Progenitor cell of endocrine pancreas (in vitro differentiated cells): Measurements from ENCODE around the gene CARS1. TPM values are rescaled to one million over a fixed set of nuclear protein-coding genes. Genes with fewer than 3 reads are reported as not detected.

Experiments used
- DNase-seq: peaks from one replicate; pipeline ENCODE4 v3.0.0; 2021; ENCODE audit warnings: low spot score; ENCODE audit not compliant: unreplicated experiment
- H3K27ac Mint-ChIP-seq: 2 replicates; pipeline ENCODE4 v1.8.0; 2021; ENCODE audit warnings: mild to moderate bottlenecking, moderate library complexity, mixed read lengths
- H3K27me3 Mint-ChIP-seq: 2 replicates; pipeline ENCODE4 v1.8.0; 2021; ENCODE audit warnings: mixed read lengths
- H3K36me3 Mint-ChIP-seq: 2 replicates; pipeline ENCODE4 v1.8.0; 2022; ENCODE audit warnings: mixed read lengths; ENCODE audit not compliant: insufficient read depth
- H3K4me1 Mint-ChIP-seq: 2 replicates; pipeline ENCODE4 v1.8.0; 2021; ENCODE audit warnings: low read depth, mixed read lengths
- H3K4me3 Mint-ChIP-seq: 2 replicates; pipeline ENCODE4 v1.8.0; 2021; ENCODE audit warnings: low read depth, mild to moderate bottlenecking, moderate library complexity, mixed read lengths
- H3K9me3 Mint-ChIP-seq: 2 replicates; pipeline ENCODE4 v1.8.0; 2021; ENCODE audit warnings: low read depth, mixed read lengths
- total RNA-seq: library from RNA; stranded (reverse); gene quantifications from 2 replicates; pipeline ENCODE4 v1.2.1, GENCODE V29; 2021
- TF ChIP-seq, protein P1 (sequence below): fragments of 200-600 bp; sonication (generic); IDR thresholded peaks from one replicate; pipeline ENCODE4 v1.5.0; 2021; ENCODE audit warnings: antibody characterized with exemption, mild to moderate bottlenecking; ENCODE audit not compliant: unreplicated experiment

Gene CARS1
- total RNA-seq, 1 donor from 2014 or later: 56.4 TPM

GRCh38 chr11:2952290-2952689 lies 104.9 kb downstream of the CARS1 start:
- TF ChIP-seq, protein P1, sequence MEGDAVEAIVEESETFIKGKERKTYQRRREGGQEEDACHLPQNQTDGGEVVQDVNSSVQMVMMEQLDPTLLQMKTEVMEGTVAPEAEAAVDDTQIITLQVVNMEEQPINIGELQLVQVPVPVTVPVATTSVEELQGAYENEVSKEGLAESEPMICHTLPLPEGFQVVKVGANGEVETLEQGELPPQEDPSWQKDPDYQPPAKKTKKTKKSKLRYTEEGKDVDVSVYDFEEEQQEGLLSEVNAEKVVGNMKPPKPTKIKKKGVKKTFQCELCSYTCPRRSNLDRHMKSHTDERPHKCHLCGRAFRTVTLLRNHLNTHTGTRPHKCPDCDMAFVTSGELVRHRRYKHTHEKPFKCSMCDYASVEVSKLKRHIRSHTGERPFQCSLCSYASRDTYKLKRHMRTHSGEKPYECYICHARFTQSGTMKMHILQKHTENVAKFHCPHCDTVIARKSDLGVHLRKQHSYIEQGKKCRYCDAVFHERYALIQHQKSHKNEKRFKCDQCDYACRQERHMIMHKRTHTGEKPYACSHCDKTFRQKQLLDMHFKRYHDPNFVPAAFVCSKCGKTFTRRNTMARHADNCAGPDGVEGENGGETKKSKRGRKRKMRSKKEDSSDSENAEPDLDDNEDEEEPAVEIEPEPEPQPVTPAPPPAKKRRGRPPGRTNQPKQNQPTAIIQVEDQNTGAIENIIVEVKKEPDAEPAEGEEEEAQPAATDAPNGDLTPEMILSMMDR: no peak
- Mint-ChIP-seq H3K4me3 (no peak overlapping the region), H3K27ac (no peak overlapping the region), H3K36me3 (peaks cover 30% of the 10 kb centered on the region), H3K9me3 (no peaks in the 10 kb centered on the region), H3K4me1 (peaks cover 12% of the 10 kb centered on the region), H3K27me3 (no peaks in the 10 kb centered on the region)
- no peak for DNase-seq

DNA sequence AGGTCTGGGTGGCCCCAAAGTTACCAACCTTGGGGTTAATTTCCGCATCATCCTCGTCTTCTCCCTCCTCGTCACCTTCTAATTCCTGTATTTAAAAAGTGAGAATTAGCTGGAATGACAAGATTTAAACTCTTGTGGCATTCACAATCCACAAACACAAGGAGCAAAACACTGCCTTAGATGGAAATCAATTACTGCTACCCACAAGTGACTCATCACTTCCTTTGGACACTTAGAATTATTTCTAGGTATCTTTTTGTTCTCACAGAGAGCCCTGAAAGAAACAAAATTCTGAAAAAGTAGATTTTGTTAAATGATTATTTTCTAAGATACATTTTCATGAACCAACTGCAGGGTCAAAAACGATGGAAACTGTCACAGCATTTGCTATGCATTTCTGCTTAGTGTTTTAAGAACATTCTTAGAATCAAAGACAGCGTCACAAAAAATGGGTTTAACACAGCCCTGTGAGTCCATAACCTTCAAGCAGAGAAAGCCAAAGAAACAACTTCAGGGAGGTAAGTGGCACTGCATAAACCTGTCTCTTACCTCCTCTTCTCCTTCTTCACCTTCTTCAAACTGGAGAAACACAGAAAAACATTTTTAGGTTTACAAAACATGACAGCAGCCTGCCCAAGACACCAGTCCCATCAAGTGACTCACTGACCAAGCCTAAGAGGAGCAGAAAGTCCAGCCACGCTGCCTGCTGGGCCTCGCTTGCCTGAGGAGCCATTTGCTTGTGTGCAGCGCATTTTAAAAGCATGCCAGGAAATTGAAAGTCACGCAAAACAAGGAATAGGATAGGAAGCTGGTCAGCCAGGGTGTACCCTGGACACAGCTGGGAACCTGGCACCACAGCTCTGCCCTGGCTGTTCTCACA lies 105.8 kb downstream of the CARS1 start:
- Mint-ChIP-seq H3K4me3 (no peak overlapping the region), H3K27ac (no peak overlapping the region), H3K4me1 (peaks cover 7% of the 10 kb centered on the region), H3K36me3 (peaks cover 29% of the 10 kb centered on the region), H3K27me3 (no peaks in the 10 kb centered on the region), H3K9me3 (no peaks in the 10 kb centered on the region)
- TF ChIP-seq, protein P1: no peak
- no peak for DNase-seq

Other genes starting within 250 kb of the CARS1 start
- 247 and 268 TPM in 2 replicates for gene CDKN1C, start 171.6 kb downstream of the CARS1 start, total RNA-seq
- gene PHLDA2, start 128.0 kb downstream of the CARS1 start, total RNA-seq: 1.2 and 1.9 TPM in 2 replicates
- 184 and 201 TPM in 2 replicates for gene NAP1L4, start 65.1 kb downstream of the CARS1 start, total RNA-seq
- gene OSBPL5, start 107.9 kb upstream of the CARS1 start, total RNA-seq: 11.9 and 13.3 TPM in 2 replicates
- not detected in 2 replicates for gene MRGPRG, start 161.4 kb upstream of the CARS1 start, total RNA-seq
- not detected in 2 replicates for gene MRGPRE, start 175.0 kb upstream of the CARS1 start, total RNA-seq